ENCODE results near the gene FUOM.

DNA sequence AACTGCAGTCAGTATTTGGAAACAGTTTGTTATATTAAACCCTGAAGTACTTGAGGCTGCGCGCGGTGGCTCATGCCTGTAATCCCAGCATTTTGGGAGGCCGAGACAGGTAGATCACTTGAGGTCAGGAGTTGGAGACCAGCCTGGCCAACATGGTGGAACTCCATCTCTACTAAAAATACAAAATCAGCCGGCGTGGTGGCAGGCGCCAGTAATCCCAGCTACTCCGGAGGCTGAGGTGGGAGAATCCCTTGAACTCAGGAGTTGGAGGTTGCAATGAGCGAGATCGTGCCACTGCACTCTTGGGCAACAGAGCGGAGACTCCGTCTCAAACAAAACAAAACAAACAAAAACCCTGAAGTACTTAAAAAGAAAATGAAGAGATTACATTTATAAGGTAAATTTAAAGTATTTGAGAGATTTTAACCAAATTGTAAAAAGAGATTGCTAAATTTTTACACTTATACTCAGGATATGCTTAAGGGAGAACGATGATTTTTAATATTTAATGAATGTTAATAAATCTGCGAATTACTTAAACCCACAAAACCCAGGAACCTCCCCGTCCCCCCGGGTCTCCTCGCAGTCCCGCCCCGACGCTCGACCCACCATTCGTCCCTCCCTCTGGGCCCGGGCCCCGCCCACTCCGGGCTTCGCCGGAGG lies 35.7 kb upstream of the FUOM start:
- TF ChIP-seq, protein P1, sequence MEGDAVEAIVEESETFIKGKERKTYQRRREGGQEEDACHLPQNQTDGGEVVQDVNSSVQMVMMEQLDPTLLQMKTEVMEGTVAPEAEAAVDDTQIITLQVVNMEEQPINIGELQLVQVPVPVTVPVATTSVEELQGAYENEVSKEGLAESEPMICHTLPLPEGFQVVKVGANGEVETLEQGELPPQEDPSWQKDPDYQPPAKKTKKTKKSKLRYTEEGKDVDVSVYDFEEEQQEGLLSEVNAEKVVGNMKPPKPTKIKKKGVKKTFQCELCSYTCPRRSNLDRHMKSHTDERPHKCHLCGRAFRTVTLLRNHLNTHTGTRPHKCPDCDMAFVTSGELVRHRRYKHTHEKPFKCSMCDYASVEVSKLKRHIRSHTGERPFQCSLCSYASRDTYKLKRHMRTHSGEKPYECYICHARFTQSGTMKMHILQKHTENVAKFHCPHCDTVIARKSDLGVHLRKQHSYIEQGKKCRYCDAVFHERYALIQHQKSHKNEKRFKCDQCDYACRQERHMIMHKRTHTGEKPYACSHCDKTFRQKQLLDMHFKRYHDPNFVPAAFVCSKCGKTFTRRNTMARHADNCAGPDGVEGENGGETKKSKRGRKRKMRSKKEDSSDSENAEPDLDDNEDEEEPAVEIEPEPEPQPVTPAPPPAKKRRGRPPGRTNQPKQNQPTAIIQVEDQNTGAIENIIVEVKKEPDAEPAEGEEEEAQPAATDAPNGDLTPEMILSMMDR (IDR thresholded peaks at IDR 0.05): no peak
- no peak for TF ChIP-seq POLR2AphosphoS5 (IDR thresholded peaks at IDR 0.05)
